Activated CD8-positive, alpha-beta T cell treated with anti-CD3 and anti-CD28 coated beads for 36 hours (primary cell): ENCODE data around the gene CSF1R. TPM values are rescaled to one million over a fixed set of nuclear protein-coding genes. Genes with fewer than 3 reads are reported as not detected.

Experiments
- ATAC-seq: fragments of 200-7000 bp; cut with Tn5 transposase; one replicate; pipeline ENCODE4 v1.10.0; 2021; ENCODE audit warnings: mild to moderate bottlenecking, moderate library complexity
- CTCF ChIA-PET: fragments of 350-600 bp; sonication (Branson Sonifier 250); formaldehyde crosslinking; loops from one replicate; lab custom pipeline; 2021; ENCODE audit warnings: antibody characterized with exemption; lab: Charles Lee
- POLR2A ChIA-PET: fragments of 350-600 bp; sonication (Branson Sonifier 250); formaldehyde crosslinking; loops from one replicate; lab custom pipeline; 2021; ENCODE audit warnings: antibody characterized with exemption; lab: Charles Lee
- DNase-seq: peaks from one replicate; pipeline ENCODE4 v3.0.0-alpha.2; 2020
- H3K27ac Mint-ChIP-seq: one replicate; pipeline ENCODE4 v1.8.0; 2021; ENCODE audit warnings: mild to moderate bottlenecking, mixed read lengths
- H3K27me3 Mint-ChIP-seq: one replicate; pipeline ENCODE4 v1.8.0; 2021; ENCODE audit warnings: mixed read lengths
- H3K36me3 Mint-ChIP-seq: one replicate; pipeline ENCODE4 v1.8.0; 2021; ENCODE audit warnings: low read depth, mixed read lengths
- H3K4me1 Mint-ChIP-seq: one replicate; pipeline ENCODE4 v1.8.0; 2021; ENCODE audit warnings: low read depth, mixed read lengths
- H3K4me3 Mint-ChIP-seq: one replicate; pipeline ENCODE4 v1.8.0; 2021; ENCODE audit warnings: mild to moderate bottlenecking, moderate library complexity, mixed read lengths
- H3K9me3 Mint-ChIP-seq: one replicate; pipeline ENCODE4 v1.8.0; 2021; ENCODE audit warnings: mixed read lengths
- CTCF ChIP-seq: fragments of 200-600 bp; IDR thresholded peaks from one replicate; pipeline ENCODE4 v1.8.0; 2022; ENCODE audit warnings: antibody characterized with exemption, mild to moderate bottlenecking
- intact Hi-C: fragments of 100-400 bp; cut with micrococcal nuclease; formaldehyde crosslinking; loops from one replicate; pipeline ENCODE4 v1.10.0; 2022
- total RNA-seq, 2 experiments: library from RNA; stranded (reverse); gene quantifications; one replicate each; pipeline ENCODE4 v1.2.3, GENCODE V29; 2021

CSF1R gene
- not detected for total RNA-seq

GRCh38 chr5:150085950-150086715 lies at the start of gene CSF1R:
Gene CSF1R (minus strand): TSS chr5:150086554. CDS start chr5:150086427, 127 bp downstream.
- CTCF ChIA-PET, result no interaction called here
- H3K27me3 Mint-ChIP-seq, result peaks cover 28% of the 10 kb centered on the region
- H3K4me1 Mint-ChIP-seq, result peaks cover 11% of the 10 kb centered on the region
- H3K27ac Mint-ChIP-seq, result no peak within 1 kb of the TSS
- no peaks in the 10 kb centered on the region for H3K9me3 Mint-ChIP-seq
- intact Hi-C loops, result no loop called here
- no peaks in the 10 kb centered on the region for H3K36me3 Mint-ChIP-seq
- TF ChIP-seq CTCF, result no peak
- no peak for DNase-seq
- no peak for ATAC-seq
- H3K4me3 Mint-ChIP-seq, result no peak within 1 kb of the TSS
- POLR2A ChIA-PET, result interaction anchor here (1.0 kb wide), 1 partner anchor 39 kb away, joined by 4 read pairs; no protein-coding TSS in a partner anchor

GRCh38 chr5:150135557-150136304 lies 49.4 kb upstream of the CSF1R start:
- Mint-ChIP-seq H3K27ac (no peak overlapping the region), H3K27me3 (no peaks in the 10 kb centered on the region), H3K4me1 (no peaks in the 10 kb centered on the region), H3K4me3 (no peak overlapping the region), H3K36me3 (no peaks in the 10 kb centered on the region), H3K9me3 (no peaks in the 10 kb centered on the region)
- ChIA-PET POLR2A (no interaction called here), CTCF (interaction anchor here (1.3 kb wide), 2 partner anchors 12 to 215 kb away, joined by 3 read pairs; no protein-coding TSS in a partner anchor)
- no peak for ATAC-seq
- intact Hi-C loops, result no loop called here
- TF ChIP-seq CTCF, result no peak
- DNase-seq, result no peak

GRCh38 chr5:150134198-150134588 lies 47.8 kb upstream of the CSF1R start:
- Mint-ChIP-seq H3K27me3 (no peaks in the 10 kb centered on the region), H3K36me3 (no peaks in the 10 kb centered on the region), H3K9me3 (no peaks in the 10 kb centered on the region), H3K4me1 (no peaks in the 10 kb centered on the region), H3K4me3 (no peak overlapping the region), H3K27ac (no peak overlapping the region)
- intact Hi-C loops, result no loop called here
- ATAC-seq, result no peak
- ChIA-PET CTCF (interaction anchor here (1.1 kb wide), 1 partner anchor 84 kb away, joined by 3 read pairs; no protein-coding TSS in a partner anchor), POLR2A (no interaction called here)
- DNase-seq, result no peak
- TF ChIP-seq CTCF, result no peak

- ChIA-PET POLR2A (no interaction called here), CTCF (interaction anchor here (1.1 kb wide), 1 partner anchor 85 kb away, joined by 3 read pairs; no protein-coding TSS in a partner anchor)
- intact Hi-C loops, result no loop called here
- Mint-ChIP-seq H3K36me3 (no peaks in the 10 kb centered on the region), H3K4me1 (no peaks in the 10 kb centered on the region), H3K27me3 (no peaks in the 10 kb centered on the region), H3K27ac (no peak overlapping the region), H3K9me3 (no peaks in the 10 kb centered on the region), H3K4me3 (no peak overlapping the region)
- no peak for ATAC-seq
- DNase-seq, result no peak
- no peak for TF ChIP-seq CTCF
Measured at GRCh38 chr5:150133581-150134197, 47.3 kb upstream of the CSF1R start.
